HCT116 (cell line): ENCODE measurements around the gene MED13L. TPM values are rescaled to one million over a fixed set of nuclear protein-coding genes. Genes with fewer than 3 reads are reported as not detected.

Experiments used
- ATAC-seq: fragments of 200-7000 bp; cut with Tn5 transposase; 2 replicates; pipeline ENCODE4 v1.9.1; 2020; ENCODE audit warnings: mild to moderate bottlenecking, moderate library complexity
- BruUV-seq: library from RNA; stranded (reverse); fragments of 400-500 nt; replicated peaks from 2 replicates; lab custom pipeline; 2021; lab: Mats Ljungman, UMichigan
- CTCF ChIA-PET: fragments of 300-600 bp; sonication (Branson Sonifier 250); formaldehyde crosslinking; loops from one replicate; lab custom pipeline; 2021; ENCODE audit warnings: antibody characterized with exemption; lab: Charles Lee
- POLR2A ChIA-PET: fragments of 300-600, 350-600 bp; sonication (Branson Sonifier 250); formaldehyde crosslinking; loops from one replicate; lab custom pipeline; 2021; ENCODE audit warnings: antibody characterized with exemption; lab: Charles Lee
- RAD21 ChIA-PET, 2 experiments: fragments of 300-600 bp; sonication (Branson Sonifier 250); formaldehyde crosslinking; loops; one replicate each; lab custom pipeline; 2023; ENCODE audit warnings: low total read pairs in 2 of 2; ENCODE audit not compliant: uncharacterized antibody in 2 of 2, unreplicated experiment in 2 of 2, low non-redundant PET in 1 of 2; lab: Charles Lee
- DNase-seq: peaks from one replicate; pipeline ENCODE4 v3.0.0-alpha.2; 2010; ENCODE audit warnings: low read depth, low spot score
- H2AFZ ChIP-seq: fragments of 200-600 bp; shearing (Covaris generic), sonication (generic); 2 replicates; pipeline ENCODE4 v1.6.1; 2017; ENCODE audit warnings: low read depth, mixed run types, mixed read lengths, antibody characterized with exemption, low read length; ENCODE audit not compliant: poor library complexity, severe bottlenecking
- H3K27ac ChIP-seq: 2 replicates; pipeline ENCODE4 v1.5.1; 2012; ENCODE audit warnings: low read depth, low read length
- H3K27me3 ChIP-seq: fragments of 200-600 bp; sonication (generic); 2 replicates; pipeline ENCODE4 v1.6.1; 2016; ENCODE audit warnings: mixed run types, low read length, mixed read lengths; ENCODE audit not compliant: insufficient read depth
- H3K36me3 ChIP-seq, 2 experiments: fragments of 200-500 bp in 1 of 2; fragments of 200-600 bp in 1 of 2; sonication (Bioruptor generic) in 1 of 2; sonication (generic) in 1 of 2; 2 replicates each; pipeline versions ENCODE4 v1.5.1 to v1.6.1; 2014 to 2016; ENCODE audit warnings: low read length in 2 of 2, inconsistent platforms in 1 of 2, mixed read lengths in 1 of 2, mixed run types in 1 of 2; ENCODE audit not compliant: insufficient read depth in 2 of 2, control insufficient read depth in 1 of 2
- H3K4me1 ChIP-seq, 2 experiments: fragments of 200-600 bp in 1 of 2; sonication (generic) in 1 of 2; 2 replicates each; pipeline versions ENCODE4 v1.5.1 to v1.6.1; 2012 to 2017; ENCODE audit warnings: low read length in 2 of 2, inconsistent platforms in 1 of 2, mild to moderate bottlenecking in 1 of 2, mixed read lengths in 1 of 2, mixed run types in 1 of 2, moderate library complexity in 1 of 2; ENCODE audit not compliant: insufficient read depth in 2 of 2, control insufficient read depth in 1 of 2
- H3K4me2 ChIP-seq: fragments of 200-600 bp; sonication (generic); 2 replicates; pipeline ENCODE4 v1.6.1; 2017; ENCODE audit warnings: mixed run types, low read length, mixed read lengths
- H3K4me3 ChIP-seq, 2 experiments: fragments of 200-600 bp in 1 of 2; sonication (generic) in 1 of 2; replicated peaks in 1 of 2; 2 replicates each; pipeline ENCODE4 v1.5.1; 2011 to 2016; ENCODE audit warnings: low read length in 2 of 2, control low read depth in 1 of 2, low read depth in 1 of 2, mild to moderate bottlenecking in 1 of 2, mixed read lengths in 1 of 2, mixed run types in 1 of 2
- H3K79me2 ChIP-seq: fragments of 200-600 bp; sonication (generic); 2 replicates; pipeline ENCODE4 v1.6.1; 2017; ENCODE audit warnings: mild to moderate bottlenecking, mixed run types, low read length, moderate library complexity, mixed read lengths; ENCODE audit not compliant: insufficient read depth
- H3K9ac ChIP-seq: fragments of 200-600 bp; sonication (generic); 2 replicates; pipeline ENCODE4 v1.6.1; 2016; ENCODE audit warnings: low read length, mixed read lengths
- H3K9me2 ChIP-seq: fragments of 200-600 bp; sonication (generic), shearing (Covaris generic); 2 replicates; pipeline ENCODE4 v1.6.1; 2017; ENCODE audit warnings: mixed run types, mild to moderate bottlenecking, moderate library complexity; ENCODE audit not compliant: insufficient read depth
- H3K9me3 ChIP-seq, 2 experiments: fragments of 200-500 bp in 1 of 2; fragments of 200-600 bp in 1 of 2; sonication (Bioruptor generic) in 1 of 2; sonication (generic) in 1 of 2; 2 replicates each; pipeline ENCODE4 v1.6.1; 2014 to 2017; ENCODE audit warnings: low read length in 2 of 2, mixed read lengths in 2 of 2, inconsistent platforms in 1 of 2, low read depth in 1 of 2, mild to moderate bottlenecking in 1 of 2, mixed run types in 1 of 2, moderate library complexity in 1 of 2; ENCODE audit not compliant: control insufficient read depth in 1 of 2, insufficient read depth in 1 of 2
- H4K20me1 ChIP-seq: fragments of 200-600 bp; sonication (generic), shearing (Covaris generic); 2 replicates; pipeline ENCODE4 v1.6.1; 2017; ENCODE audit warnings: mixed run types, mild to moderate bottlenecking, moderate library complexity; ENCODE audit not compliant: insufficient read depth
- CBX3 ChIP-seq: IDR thresholded peaks from 2 replicates; pipeline ENCODE4 v1.6.1; 2012; ENCODE audit warnings: low read depth
- CEBPB ChIP-seq: IDR thresholded peaks from 2 replicates; pipeline ENCODE4 v1.6.1; 2012; ENCODE audit warnings: low read depth
- EGR1 ChIP-seq: IDR thresholded peaks from 2 replicates; pipeline ENCODE4 v1.6.1; 2012; ENCODE audit warnings: low read depth
- ELF1 ChIP-seq: IDR thresholded peaks from 2 replicates; pipeline ENCODE4 v1.6.1; 2012; ENCODE audit warnings: low read depth, borderline replicate concordance
- FOSL1 ChIP-seq: IDR thresholded peaks from 2 replicates; pipeline ENCODE4 v1.6.1; 2012; ENCODE audit warnings: low read depth
- JUND ChIP-seq: IDR thresholded peaks from 2 replicates; pipeline ENCODE4 v1.6.1; 2012
- POLR2A ChIP-seq: IDR thresholded peaks from 2 replicates; pipeline ENCODE4 v1.7.0; 2011; ENCODE audit warnings: borderline replicate concordance; ENCODE audit not compliant: insufficient read depth, insufficient read length; ENCODE audit errors: extremely low read depth
- POLR2AphosphoS5 ChIP-seq: IDR thresholded peaks from 2 replicates; pipeline ENCODE4 v1.6.1; 2011; ENCODE audit warnings: mild to moderate bottlenecking, low read depth, low read length, moderate library complexity
- RAD21 ChIP-seq: IDR thresholded peaks from 2 replicates; pipeline ENCODE4 v1.6.1; 2012; ENCODE audit warnings: low read depth, mild to moderate bottlenecking
- SP1 ChIP-seq: IDR thresholded peaks from 2 replicates; pipeline ENCODE4 v1.6.1; 2012; ENCODE audit warnings: low read depth
- SRF ChIP-seq: IDR thresholded peaks from 2 replicates; pipeline ENCODE4 v1.6.1; 2012; ENCODE audit warnings: low read depth
- ZFX ChIP-seq: fragments of 450-650 bp; IDR thresholded peaks from 2 replicates; pipeline ENCODE4 v1.6.1; 2017
- intact Hi-C: fragments of 100-400 bp; cut with micrococcal nuclease; formaldehyde crosslinking; loops from 2 replicates; pipeline ENCODE4 v1.10.0; 2022
- total RNA-seq: library from RNA; stranded (reverse); gene quantifications from one replicate; pipeline ENCODE4 v1.2.1, GENCODE V29; 2021; ENCODE audit not compliant: unreplicated experiment
- TF ChIP-seq, protein P1 (sequence below), 3 experiments: fragments of 200-600 bp in 1 of 3; sonication (generic) in 1 of 3; IDR thresholded peaks in 2 of 3; conservative IDR thresholded peaks in 1 of 3; 2 replicates each; pipeline ENCODE4 v1.5.1; 2012 to 2017; ENCODE audit warnings: low read depth in 2 of 3, low read length in 2 of 3, antibody characterized with exemption in 1 of 3, borderline replicate concordance in 1 of 3, control low read depth in 1 of 3, mild to moderate bottlenecking in 1 of 3, mixed read lengths in 1 of 3, mixed run types in 1 of 3, moderate library complexity in 1 of 3; ENCODE audit not compliant: insufficient read depth in 1 of 3
- TF ChIP-seq, protein P2 (sequence below): IDR thresholded peaks from 2 replicates; pipeline ENCODE4 v1.6.1; 2012

The MED13L gene
- total RNA-seq, 1 experiment from 2014 or later, result 176 TPM

DNA sequence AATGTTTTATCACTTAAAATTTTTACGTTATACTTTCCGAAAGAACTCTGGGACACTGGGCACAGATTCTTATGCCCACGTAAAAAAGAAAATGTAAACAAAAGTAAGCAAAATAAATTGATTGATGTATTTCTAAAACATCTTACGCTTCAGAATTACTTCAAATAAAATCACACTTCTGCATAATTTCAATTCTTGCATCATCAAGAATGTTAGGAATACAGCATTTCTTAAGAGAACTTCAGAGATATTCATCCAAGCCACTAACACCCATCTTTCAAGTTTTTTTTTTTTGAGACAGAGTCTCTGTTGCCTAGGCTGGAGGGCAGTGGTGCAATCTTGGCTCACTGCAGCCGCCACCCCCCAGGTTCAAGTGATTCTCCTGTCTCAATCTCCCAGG, 180.6 kb downstream of the MED13L start:
- CTCF ChIA-PET, result no interaction called here
- Histone ChIP-seq H2AFZ (no peak overlapping the region), H3K9ac (no peak overlapping the region), H3K4me3 (no peak overlapping the region), H4K20me1 (peaks cover 46% of the 10 kb centered on the region; the same call in 1 of the 2 replicates), H3K27me3 (no peaks in the 10 kb centered on the region), H3K36me3 (no peaks in the 10 kb centered on the region; a peak in 1 of 4 replicates), H3K9me2 (no peaks in the 10 kb centered on the region), H3K4me2 (no peak overlapping the region), H3K27ac (no peak overlapping the region), H3K79me2 (peaks cover 98% of the 10 kb centered on the region), H3K4me1 (no peaks in the 10 kb centered on the region), H3K9me3 (no peaks in the 10 kb centered on the region)
- DNase-seq (no peak), ATAC-seq (no peak)
- no TSS peak for BruUV-seq
- no peak for TF ChIP-seq CBX3
- no peak for TF ChIP-seq ZFX
- no peak for TF ChIP-seq ELF1
- TF ChIP-seq, protein P1, sequence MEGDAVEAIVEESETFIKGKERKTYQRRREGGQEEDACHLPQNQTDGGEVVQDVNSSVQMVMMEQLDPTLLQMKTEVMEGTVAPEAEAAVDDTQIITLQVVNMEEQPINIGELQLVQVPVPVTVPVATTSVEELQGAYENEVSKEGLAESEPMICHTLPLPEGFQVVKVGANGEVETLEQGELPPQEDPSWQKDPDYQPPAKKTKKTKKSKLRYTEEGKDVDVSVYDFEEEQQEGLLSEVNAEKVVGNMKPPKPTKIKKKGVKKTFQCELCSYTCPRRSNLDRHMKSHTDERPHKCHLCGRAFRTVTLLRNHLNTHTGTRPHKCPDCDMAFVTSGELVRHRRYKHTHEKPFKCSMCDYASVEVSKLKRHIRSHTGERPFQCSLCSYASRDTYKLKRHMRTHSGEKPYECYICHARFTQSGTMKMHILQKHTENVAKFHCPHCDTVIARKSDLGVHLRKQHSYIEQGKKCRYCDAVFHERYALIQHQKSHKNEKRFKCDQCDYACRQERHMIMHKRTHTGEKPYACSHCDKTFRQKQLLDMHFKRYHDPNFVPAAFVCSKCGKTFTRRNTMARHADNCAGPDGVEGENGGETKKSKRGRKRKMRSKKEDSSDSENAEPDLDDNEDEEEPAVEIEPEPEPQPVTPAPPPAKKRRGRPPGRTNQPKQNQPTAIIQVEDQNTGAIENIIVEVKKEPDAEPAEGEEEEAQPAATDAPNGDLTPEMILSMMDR (IDR thresholded peaks at IDR 0.05 in 2 of 3, conservative IDR thresholded peaks at IDR 0.05 in 1 of 3; ENCODE audit: borderline replicate concordance in 1 of 3, insufficient read depth in 1 of 3, low read depth in 2 of 3, low read length in 2 of 3), result no peak
- TF ChIP-seq EGR1, result no peak
- no peak for TF ChIP-seq POLR2AphosphoS5
- TF ChIP-seq, protein P2, sequence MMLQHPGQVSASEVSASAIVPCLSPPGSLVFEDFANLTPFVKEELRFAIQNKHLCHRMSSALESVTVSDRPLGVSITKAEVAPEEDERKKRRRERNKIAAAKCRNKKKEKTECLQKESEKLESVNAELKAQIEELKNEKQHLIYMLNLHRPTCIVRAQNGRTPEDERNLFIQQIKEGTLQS, result no peak
- no peak for TF ChIP-seq RAD21
- TF ChIP-seq FOSL1, result no peak
- no peak for TF ChIP-seq POLR2A
- no peak for TF ChIP-seq JUND
- TF ChIP-seq CEBPB, result no peak
- TF ChIP-seq SP1, result no peak
- no peak for TF ChIP-seq SRF
- RAD21 ChIA-PET, result no interaction called here
- intact Hi-C loops, result no loop called here
- POLR2A ChIA-PET, result no interaction called here
